Lower leg skin (tissue), 3 donors: ENCODE measurements around the gene BCL11A.

ENCODE experiments used
- CTCF ChIP-seq, 3 donors: fragments of 450-650 bp; IDR thresholded peaks; one replicate each; pipeline ENCODE4 v1.5.1; 2016; ENCODE audit warnings: antibody characterized with exemption in 3 of 3, mild to moderate bottlenecking in 3 of 3, moderate library complexity in 2 of 3
- POLR2A ChIP-seq, 2 donors: fragments of 450-650 bp; IDR thresholded peaks; one replicate each; pipeline ENCODE4 v1.6.1; 2016 to 2017; ENCODE audit warnings: antibody characterized with exemption in 2 of 2, mild to moderate bottlenecking in 1 of 2, moderate library complexity in 1 of 2

DNA sequence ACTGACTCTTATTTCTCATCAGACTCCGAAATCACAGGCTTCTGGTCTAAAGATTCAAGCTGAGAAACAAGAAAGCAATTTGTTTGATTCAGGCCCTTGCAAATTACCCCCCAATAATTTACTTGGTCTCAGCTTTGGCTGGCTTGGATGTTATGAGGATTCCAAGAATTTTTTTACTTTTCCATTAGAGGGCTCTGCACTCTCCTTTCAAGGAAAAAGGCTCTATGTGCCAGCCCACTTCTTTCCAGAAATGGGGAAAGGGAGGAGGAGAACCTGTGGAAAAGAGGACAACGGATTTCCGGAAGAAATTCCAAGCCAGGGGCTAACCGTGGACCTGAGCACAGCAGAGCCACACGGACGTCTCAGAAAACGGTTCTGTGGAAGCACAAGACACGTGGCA lies 44.4 kb downstream of the BCL11A start:
- TF ChIP-seq CTCF (IDR thresholded peaks at IDR 0.05) (no peak), POLR2A (IDR thresholded peaks at IDR 0.05) (no peak)
